NOMO-1 treated with DMSO at 0.1 percent for 48 hours (cell line): ENCODE data around the gene CLCN4.

Experiments
- DNase-seq: peaks from one replicate; lab custom pipeline; 2025; ENCODE audit not compliant: unreplicated experiment; lab: John Stamatoyannopoulos, UW

The CLCN4 gene

DNA sequence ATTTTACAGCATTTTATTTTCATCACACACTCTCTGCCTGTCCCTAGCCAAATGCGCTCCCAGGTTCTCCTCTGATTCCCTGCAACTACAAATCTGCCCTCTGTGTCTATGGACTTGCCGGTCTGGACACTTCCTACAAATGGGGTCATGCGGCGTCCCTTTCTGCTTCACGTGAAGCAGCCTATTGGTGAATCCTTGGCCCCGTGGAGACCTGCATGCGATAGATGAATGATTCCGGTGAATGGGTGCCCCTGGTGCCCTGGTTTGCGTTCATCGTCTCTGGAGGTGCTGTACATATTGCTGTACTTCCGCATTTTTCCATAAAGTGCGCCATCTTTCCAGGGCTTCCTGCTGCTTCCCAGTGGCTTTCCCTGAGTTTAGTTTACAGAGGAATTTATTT, 27.5 kb upstream of the CLCN4 start:
- no peak for DNase-seq

DNA sequence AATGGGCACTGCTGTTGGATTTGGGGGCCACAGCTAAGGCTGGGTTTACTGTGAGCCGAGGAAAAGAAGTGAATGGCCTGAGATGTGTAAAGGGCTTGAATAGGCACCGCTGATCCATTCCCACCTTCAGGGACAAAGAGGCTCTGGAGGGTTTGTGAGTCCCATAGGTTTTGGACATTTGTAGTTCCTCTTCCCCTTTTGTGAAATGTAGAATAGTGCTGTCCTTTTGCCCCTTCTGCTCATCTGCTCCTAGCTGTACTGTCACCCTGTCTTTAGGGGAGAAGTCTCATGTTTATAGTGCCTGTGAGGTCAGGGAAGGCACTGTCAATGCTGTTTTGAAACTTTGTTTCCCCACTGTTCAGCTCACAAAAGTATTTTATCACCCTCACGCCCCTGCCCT, 26.4 kb upstream of the CLCN4 start:
- peak; percentile 11 for DNase-seq

DNA sequence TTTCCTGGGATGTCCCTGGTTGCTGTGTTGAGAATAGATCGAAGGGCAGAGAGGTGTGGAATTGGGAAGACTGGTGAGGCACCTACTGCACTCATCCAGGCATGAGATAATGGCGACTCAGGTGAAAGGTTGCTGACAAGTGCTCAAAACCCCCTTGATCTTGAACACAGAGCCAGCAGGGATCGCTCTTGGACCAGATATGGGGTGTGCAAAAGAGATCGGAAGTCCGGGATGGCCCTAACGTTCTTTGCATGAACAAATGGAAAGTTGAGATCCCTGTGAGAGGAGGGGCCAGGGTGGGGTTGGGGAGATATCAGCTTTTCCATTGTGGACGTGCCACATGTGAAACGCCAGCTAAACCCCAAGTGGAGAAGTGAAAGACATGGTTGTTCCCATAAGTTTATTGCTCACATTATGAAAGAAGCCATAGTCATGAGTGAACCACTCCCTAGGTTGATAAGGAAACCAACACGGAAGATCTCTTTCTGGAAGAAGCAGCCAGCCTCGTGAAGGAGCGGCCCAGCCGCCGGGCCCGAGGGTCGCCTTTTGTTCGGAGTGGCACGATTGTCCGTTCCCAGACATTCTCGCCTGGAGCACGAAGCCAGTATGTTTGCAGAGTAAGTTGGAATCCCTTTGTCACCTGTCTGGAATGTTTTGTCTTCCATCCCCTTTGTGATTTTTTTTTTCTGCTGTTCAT, 22.6 kb upstream of the CLCN4 start:
- no peak for DNase-seq

DNA sequence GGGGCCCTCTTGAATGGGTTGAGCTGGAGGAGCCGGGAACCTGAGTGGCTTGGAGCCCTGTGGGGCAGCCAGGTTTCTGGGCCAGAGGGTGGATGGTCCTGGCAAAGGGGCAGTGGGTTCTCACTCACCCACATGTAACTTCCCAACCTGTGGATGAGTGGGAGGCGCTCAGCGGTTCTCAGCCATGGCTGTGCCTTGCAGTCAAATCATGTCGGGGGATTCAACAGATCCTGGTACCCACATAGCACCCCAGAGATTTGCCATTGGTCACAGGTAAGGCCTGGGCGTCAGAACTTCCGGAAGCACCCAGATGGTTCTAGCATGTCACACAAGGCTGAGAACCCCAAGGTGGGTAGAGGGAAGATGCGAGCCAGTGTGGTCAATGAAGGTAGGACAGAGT, 21.9 kb upstream of the CLCN4 start:
- no peak for DNase-seq

DNA sequence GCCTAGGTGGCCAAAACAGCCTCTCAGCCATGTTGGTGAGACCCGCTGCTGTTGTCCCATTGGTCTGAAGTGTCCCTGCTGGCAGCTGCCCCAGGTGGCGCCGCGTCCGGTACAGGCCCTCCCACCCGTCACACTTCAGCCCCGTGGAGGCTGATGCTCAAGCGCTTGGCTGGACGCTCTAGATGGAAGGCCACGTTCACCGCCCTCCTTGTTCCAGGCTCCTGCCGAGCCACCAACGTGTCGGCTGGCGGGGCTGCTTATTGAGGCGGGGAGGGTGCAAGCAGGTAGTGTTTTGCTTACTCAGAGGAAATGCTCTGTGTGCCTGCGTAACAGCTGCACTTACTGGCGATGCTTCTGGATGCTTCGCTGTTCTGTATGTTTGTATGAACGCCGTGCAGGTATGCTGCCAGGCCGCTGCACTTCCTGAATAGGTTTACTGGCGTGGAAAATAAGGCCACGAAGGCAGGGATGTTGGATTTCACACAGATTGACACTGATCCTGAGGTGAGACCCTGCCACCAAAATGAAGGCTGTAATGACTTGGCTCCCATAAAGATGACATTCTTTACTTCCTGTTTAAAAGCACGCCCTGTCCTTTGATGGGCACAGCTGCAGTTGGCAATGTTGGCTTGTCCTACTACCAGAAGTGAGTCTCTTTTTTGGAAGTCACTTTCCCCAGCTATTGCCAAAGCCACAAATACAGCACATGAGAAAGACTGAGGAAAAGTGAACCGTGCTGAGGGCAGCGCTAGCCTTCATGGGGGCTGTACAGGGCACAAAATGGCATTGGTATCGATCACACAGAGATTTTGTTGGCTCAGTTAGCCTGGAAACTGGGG, 21.0 kb upstream of the CLCN4 start:
- DNase-seq = no peak

DNA sequence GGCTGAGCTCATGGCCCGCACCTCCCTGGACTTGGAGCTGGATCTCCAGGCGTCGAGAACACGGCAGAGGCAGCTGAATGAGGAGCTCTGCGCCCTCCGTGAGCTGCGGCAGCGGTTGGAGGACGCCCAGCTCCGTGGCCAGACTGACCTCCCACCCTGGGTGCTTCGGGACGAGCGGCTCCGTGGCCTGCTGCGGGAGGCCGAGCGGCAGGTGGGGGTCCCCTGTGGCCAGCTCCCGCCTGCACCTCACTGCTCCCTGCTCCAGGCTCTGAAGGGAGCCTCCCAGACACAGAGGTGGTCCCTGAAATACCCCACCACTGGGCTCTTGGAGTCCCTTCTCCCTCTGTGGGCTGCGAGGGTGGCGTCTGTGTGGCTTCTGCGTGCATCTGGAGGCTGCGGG, 18.0 kb upstream of the CLCN4 start:
- DNase-seq = no peak

DNA sequence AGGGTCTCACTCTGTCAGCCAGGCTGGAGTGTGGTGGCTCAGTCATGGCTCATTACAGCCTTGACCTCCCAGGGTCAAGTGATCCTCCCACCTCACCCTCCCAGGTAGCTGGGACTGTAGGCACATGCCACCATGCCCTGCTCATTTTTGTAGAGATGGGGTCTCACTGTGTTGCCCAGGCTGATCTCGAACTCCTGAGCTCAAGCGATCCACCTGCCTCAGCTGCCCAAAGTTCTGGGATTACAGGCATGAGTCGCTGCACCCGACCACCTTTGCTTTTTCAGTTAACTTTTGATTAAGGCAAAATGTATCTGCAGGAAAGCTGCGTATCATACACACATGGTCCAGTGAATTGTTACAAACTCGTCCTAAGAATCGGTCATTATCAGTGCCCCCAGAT, 16.5 kb upstream of the CLCN4 start:
- DNase-seq = no peak

DNA sequence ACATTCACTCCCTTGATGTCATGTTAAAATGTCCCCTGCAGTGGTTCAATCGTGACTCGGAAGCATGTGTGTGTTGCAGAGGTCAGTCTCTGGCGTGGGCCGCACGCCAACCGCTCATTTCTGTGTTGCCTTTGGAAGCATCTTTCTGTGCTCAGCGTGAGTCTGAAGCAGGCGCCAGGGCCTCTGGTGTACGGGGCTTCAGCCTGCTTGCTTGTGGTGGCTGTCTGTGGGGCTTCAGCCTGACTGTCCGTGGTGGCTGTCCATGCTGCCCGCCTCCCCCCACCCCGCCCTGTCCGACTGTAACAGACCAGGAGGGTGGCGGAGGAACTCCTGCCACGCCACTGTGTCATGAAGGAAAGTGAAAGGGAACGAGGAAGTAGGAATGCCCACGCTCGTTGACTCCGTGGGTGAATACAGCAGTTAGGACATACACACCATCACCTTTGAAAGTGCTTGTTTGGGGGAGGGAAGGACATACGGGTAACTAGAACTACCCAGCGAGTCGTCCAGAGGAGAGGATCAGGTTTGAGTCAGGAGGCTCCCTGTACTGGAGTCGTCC, 14.7 kb upstream of the CLCN4 start:
- DNase-seq = no peak

DNA sequence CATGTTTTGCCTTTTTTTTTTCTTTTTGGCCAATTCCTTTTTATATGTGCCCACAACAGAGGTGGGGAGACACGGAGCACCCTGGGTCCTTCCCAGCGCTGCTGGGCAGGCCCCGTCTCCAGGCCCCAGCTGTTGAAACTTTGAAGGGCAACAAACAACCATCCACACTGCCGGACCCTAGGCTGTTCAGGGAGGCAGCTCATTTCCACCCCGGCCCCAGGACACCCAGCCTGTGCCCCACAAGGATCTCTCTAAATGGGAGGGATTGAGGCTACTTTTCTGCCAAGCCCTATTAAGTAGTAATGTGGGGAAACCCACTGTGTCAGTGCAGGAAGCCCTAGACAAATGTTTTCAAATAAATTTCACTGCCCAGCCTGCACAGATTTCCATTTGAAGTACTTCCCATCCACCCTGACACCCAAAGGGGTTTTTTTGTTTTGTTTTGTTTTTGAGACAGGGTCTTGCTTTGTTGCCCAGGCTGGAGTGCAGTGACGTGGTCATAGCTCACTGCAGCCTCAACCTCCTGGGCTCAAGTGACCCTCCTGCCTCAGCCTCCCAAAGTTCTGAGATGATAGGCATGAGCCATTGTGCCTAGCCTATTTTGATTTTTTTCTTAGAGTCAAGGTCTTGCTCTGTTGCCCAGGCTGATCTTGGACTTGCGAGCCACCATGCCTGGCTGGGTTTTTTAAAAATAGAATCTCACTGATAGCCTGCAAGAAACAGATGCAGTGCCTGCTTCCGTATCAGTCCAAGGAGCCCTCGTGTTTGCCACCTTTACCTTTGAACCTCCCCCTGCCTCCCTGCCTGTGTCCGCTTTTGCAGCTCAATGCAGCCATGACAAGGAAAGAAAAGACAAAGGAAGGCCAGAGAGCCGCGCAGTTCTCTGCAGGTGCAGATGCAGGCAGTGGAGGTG, 13.4 kb upstream of the CLCN4 start:
- no peak for DNase-seq

DNA sequence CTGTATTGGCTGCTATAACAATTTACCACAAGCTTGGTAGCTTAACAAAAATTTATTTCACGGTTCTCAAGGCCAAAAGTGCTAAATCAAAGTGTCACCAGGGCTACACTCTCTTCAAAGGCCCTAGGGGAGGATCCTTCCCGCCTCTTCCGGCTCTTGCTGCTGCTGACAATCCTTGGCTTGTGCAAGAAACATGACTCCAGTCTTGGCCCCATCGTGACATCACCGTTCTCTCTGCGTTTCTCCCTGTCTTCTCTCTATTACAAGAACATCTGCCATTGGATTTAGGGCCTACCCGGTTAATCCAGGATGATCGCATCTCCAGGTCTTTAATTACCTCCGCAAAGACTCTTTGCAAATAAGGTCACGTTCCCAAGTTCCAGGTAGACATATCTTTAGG, 10.4 kb upstream of the CLCN4 start:
- DNase-seq = no peak

DNA sequence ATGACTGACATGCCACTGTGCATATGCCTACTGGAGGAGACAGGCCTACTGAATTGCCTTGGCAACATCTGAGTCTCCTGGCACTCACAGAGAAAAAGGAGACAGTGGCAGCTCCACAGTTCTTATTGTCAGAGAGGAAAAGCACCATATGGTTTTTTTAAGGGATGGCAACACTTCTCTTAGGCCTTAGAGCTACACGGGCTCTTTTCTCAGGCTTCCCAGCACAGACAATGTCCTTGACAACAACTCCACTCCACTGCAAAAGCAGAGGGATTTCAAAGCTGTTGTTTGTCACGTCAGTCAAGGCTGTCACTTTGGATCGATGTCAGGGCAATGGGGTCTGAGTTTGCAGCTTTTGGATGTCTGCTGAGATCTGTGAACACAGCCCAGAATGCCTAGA, 4.7 kb upstream of the CLCN4 start:
- no peak for DNase-seq

DNA sequence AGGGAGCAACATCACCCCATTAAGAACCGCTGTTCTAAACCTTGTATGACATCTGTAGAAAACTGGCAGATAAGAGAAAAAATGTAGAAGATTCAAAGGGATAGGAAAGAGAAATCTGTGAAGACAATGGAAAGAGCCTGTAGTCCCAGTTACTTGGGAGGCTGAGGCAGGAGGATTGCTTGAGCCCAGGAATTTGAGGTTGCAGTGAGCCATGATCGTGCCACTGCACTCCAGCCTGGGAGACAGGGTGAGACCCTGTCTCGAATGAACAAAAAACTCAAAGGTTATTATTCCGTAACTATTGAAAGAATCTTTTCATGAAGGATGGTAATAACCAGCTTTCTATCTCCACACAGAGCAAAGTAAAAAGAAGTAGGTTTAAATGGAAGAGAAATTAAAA, 1.6 kb upstream of the CLCN4 start:
- no peak for DNase-seq

DNA sequence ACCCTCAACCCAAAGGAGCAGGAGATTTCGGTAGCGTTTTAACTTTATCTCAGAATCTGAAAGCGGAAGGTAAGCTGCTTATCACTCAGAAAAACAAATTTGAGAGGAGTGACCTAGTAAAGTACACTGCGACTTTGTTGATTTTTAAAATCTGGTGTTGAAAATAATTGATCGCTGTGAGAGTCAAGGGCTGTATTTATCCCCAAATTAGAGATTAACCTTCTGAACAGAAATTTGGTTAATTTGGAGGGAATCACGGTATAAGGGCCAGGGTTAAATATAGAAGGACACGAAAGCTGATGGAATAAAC, 212 bp downstream of the CLCN4 start:
- DNase-seq = no peak

DNA sequence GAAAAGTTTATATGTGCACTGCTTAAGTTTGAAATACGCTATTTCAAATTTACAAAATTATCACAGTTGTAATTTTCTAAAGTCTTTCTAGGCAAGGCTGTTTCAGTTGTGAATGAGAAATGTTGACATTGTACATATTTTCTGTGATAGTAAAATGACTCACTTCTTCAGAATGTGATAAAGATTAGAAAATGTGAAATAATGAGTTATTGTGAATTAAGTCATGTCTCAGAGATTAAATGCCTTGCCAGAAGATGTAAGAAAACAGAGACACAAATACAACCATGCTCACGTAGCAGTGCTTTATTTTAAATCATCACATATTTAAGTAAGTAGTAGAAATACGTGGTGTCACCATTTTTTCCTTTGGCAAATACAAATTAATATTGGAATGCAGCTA, 768 bp downstream of the CLCN4 start:
- DNase-seq = no peak

DNA sequence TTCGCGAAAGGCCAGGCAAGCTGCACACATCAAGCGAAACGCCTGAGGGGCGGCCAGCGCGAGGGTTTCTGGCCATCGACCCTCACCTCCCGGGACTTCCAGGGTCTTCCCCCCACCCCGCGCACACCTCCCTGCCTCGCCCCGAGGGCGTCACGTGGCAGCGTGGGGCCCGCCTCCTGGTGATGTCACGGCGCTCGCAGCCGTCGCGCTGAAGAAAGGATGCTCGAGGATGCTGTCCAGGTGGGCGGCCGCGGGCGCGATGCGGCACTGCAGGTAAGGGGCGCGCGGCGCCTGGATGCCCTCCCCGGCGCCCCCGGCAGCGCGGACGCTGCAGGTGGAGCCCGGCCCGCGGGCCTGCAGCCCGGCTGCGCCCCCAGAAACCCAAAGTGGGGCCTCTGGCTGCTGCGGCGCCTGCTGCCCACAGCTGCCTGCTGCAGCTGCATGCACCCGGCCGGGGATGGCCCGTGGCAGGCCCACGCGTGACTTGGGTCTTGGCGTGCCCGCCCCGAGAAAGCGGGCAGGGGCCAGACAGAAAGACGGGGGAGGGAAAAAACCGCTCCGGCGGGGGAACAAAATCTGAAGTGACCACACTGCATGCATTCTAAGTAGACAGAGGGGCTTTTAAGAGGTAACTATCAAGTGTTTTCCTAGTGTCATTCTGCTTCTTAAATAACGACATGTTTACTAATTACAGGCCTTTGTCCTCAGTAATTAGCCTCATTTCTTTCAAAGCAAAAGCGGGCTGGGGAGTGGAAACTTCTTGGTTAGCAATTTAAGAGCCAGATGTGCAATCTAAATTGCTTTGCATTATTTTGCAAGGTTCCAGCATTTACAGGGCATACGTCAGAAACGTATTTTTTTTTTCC, 1.7 kb downstream of the CLCN4 start:
- no peak for DNase-seq

DNA sequence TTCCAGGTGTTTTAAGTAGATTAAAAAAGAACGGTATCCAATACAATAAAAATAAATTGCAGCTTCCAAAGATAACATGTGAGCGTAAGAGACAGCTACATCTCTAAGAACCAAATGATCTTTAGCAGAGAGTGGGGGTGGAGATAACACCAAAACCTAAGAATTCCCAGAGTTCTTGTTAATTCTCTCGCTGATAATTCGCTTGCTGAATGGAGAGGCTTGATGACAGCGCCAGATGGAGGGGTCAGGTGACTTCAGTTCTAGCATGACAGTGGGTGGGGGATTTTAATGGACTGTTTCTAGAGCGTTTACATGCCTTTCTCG, 2.3 kb downstream of the CLCN4 start:
- no peak for DNase-seq

DNA sequence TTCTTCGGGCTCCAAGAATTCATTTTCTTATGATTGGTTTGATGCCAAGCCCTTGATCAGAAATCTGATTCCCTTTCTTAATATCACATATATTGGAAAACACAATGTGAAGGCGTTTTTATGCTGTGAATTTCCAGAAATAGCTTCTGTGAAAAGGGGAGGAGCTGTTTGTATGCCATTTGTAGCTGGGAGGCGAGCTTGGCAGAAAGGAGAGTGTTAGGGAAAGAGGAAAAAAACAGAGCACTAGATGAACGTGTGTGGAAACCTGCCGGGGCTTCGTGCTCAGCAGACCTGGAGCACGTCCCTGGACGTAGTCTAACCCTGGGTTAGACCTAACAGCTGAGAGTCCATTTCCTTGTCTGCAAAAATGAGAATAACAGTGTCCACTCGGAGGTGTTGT, 3.4 kb downstream of the CLCN4 start:
- no peak for DNase-seq

DNA sequence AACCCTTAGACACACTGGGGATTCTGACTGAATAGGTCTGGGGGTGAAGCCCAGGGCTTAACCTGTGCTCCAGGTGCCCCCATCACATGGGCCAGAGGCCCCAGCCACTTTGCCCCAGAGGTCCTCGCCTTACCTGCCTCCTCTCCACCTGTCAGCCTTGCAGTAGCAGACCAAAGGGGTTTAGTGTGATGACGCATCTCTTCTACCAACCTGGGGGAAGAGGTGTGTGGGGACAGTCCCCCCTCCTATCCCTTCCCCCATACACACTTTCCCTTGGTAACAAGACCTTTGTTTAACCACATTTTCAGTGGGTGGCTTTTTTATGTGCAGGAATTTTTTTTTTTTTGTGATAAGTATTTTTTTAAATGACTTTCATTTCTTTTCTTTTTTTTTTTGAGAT, 6.3 kb downstream of the CLCN4 start:
- no peak for DNase-seq

DNA sequence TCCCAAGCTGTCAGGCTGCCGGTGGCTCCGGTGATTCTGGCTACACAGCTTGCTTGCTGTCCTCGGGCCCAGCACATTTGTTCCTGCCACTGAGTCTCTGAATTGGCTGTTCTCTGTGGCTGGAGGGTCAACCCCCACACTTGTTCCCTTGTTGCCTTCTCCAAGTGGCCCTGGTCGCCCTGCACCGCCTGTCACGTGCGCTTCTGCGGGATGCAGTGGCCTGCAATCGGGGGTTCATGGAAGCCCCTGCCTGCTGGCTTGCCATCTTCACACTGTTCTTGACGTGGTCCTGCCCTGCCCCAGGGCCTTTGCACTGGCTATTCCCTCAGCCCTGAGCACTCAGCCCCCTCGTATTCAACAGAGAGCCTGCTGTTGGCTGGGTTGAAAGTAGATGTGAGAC, 8.1 kb downstream of the CLCN4 start:
- no peak for DNase-seq

DNA sequence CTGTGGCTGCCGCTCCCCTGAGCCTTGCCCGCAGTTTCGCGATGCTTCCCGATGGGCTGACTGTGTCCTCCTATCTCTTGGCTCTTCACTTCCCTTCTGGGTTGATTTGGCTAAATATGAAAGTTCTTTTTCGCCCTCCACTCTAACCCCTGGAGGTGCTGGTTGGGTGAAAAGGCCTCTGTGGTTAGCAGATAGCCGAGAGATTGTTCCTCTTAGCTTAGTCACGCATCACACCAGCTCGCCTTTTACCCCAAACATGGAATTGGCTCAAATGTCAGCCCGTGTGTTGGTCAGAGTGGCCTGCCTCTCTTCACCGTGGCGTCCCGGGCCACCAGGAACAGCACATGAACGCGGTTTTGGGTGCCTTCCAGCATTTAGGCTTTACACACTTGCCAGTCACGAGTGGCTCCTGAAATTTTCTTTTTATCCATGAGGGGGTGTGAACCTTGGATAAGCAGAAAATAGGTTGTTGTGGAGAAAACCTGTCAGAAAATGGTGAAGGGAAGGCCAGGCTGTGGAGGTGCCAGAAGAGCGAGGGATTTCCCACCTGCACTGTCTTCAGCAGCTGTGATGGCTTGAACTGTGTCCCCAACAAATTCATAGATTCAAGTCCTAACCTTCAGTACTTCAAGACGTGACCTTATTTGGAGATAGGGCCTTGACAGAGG, 8.9 kb downstream of the CLCN4 start:
- DNase-seq = peak; percentile 70
